ENCODE data around the gene KRTAP12-2.

The KRTAP12-2 gene

GRCh38 chr21:44666401-44667320 lies at the start of gene KRTAP12-2:
Gene KRTAP12-2 (minus strand): TSS chr21:44666927. CDS start chr21:44666886, 41 bp downstream.
- no peak for DNase-seq

- no peak for DNase-seq
Observed at GRCh38 chr21:44714905-44715304, 48.2 kb upstream of the KRTAP12-2 start.

GRCh38 chr21:44713846-44714245 lies 47.1 kb upstream of the KRTAP12-2 start:
- no peak for DNase-seq

GRCh38 chr21:44713130-44713529 lies 46.4 kb upstream of the KRTAP12-2 start:
- DNase-seq, result no peak

- DNase-seq, result no peak
Observed at GRCh38 chr21:44712203-44713028, 45.7 kb upstream of the KRTAP12-2 start.

GRCh38 chr21:44711327-44712202 lies 44.8 kb upstream of the KRTAP12-2 start, which contains the start of gene TSPEAR:
Gene TSPEAR (minus strand): TSS chr21:44711572. CDS start chr21:44711514, 58 bp downstream.
- DNase-seq, result no peak

- DNase-seq, result no peak
Observed at GRCh38 chr21:44710756-44711326, 44.1 kb upstream of the KRTAP12-2 start.

GRCh38 chr21:44710294-44710665 lies 43.6 kb upstream of the KRTAP12-2 start:
- no peak for DNase-seq

GRCh38 chr21:44709426-44710293 lies 42.9 kb upstream of the KRTAP12-2 start:
- DNase-seq, result no peak

- no peak for DNase-seq
Observed at GRCh38 chr21:44708866-44709425, 42.2 kb upstream of the KRTAP12-2 start.

GRCh38 chr21:44708213-44708865 lies 41.6 kb upstream of the KRTAP12-2 start:
- no peak for DNase-seq

- no peak for DNase-seq
Observed at GRCh38 chr21:44706706-44707581, 40.2 kb upstream of the KRTAP12-2 start.

- no peak for DNase-seq
Observed at GRCh38 chr21:44706026-44706705, 39.4 kb upstream of the KRTAP12-2 start.

- DNase-seq, result no peak
Observed at GRCh38 chr21:44704636-44705001, 37.9 kb upstream of the KRTAP12-2 start.

- DNase-seq, result no peak
Observed at GRCh38 chr21:44703731-44704635, 37.3 kb upstream of the KRTAP12-2 start.

- DNase-seq, result no peak
Observed at GRCh38 chr21:44702973-44703730, 36.4 kb upstream of the KRTAP12-2 start.
